ENCODE data around the gene CHTF18.
"Not testable (repeated sequence)": the region's sequence is repeated elsewhere in the genome, so short reads cannot be mapped to it uniquely, and the experiment has no call there.

Gene CHTF18

DNA sequence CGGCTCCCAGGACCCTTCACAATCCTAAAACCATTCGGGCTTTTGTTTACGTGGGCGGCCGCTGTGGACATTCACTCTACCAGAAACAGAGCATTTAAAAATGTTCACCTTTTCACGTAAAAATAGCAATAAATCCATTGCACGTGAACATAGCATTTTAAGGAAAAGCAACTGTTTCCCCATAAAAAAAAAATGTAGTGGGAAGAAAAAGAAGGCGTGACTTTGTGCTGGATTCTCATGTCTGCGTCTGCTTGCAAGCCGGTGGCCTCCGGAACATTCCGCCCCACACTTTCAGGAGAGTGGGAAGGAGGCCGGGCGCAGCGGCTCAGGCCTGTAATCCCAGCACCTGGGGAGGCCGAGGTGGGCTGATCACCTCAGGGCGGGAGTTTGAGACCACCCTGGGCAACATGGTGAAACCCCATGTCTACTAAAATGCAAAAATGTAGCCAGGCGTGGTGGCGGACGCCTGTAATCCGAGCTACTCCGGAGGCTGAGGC is 25.5 kb downstream of the CHTF18 start:
- DNase-seq, result no peak

GRCh38 chr16:814974-815373 is 26.6 kb downstream of the CHTF18 start:
- DNase-seq, result no peak

DNA sequence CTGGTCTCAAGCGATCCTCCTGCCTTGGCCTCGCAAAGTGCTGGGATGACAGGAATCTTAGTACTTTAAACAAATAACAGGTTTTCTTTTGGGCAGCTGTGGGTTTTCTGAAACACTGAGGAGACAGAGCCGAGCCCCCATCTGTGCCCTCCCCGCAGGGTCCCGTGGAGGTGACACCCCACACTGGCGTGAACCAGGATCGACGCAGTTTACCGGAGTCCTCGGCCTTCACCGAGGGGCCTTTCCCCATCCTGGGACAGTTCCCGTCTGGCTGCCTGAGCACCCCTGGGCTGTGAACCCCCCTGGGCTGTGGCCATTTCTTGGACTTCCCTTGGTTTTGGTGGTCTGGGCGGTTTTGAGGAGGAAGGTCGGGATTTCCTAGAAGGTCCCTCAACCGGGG is 27.4 kb downstream of the CHTF18 start:
- no peak for DNase-seq

DNA sequence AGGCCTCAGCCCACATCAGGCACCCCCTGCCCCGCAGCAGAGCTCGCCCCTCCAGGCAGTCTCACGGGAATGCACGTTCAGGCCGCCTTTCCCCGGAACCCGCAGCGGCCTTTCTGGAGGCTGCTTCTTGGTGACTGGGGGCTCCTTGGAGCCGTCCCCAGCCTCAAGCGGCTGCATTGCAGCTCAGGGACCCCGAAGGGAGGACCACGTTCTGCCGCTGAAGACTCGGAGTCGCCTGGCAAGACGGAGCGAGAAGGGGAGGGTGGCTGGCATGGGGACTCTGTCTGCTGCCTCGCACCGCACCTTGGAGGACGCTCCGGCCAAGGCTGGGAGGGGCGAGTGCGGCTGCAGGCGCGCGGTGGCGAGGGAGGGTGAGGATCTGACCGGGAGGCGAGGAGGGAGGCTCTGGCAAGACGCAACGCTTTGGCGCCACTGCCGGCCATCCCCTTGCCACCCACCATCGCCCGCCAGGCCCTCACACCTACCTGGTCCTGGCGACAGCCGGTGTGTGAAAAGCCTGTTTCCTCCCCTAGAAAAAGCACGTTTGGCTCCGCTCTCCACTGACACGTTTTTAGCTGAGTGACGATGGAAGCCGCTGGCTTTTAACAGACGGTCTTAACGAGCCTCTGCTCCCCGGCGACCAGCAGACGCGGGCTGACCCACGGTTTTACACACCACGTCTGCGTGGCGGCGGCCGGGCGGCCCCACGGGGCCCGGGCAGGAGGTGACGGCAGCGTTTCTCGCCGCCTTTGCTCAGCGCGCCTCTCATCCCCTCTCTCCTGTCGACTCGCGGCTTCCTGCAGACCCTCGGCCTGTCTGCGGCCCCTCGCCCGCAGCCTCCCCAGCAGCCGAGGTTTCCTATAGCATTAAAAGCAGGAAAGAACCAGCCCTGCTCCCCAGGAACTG is 28.8 kb downstream of the CHTF18 start:
- no peak for DNase-seq

DNA sequence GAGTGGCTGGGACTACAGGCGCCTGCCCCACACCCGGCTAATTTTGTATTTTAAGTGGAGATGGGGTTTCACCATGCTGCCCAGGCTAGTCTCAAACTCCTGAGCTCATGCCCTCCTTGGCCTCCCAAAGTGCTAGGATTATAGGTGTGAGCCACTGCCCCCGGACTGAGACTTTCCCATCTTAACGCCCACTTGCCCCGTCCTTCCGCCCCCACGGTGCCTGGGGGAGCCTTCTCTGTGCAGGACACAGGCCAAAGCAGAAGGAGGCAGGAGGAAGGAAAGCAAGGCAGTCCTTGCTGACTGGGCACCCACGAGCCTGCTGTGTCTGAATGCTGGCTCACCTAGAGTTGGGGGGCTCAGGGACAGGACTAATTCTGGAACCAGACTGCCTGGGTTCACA is 29.7 kb downstream of the CHTF18 start:
- DNase-seq, result no peak

GRCh38 chr16:818592-818991 is 30.2 kb downstream of the CHTF18 start:
- DNase-seq, result no peak

- DNase-seq, result no peak
These were observed 31.1 kb downstream of the CHTF18 start for GRCh38 chr16:819336-820043.

GRCh38 chr16:820044-820408 is 31.6 kb downstream of the CHTF18 start:
- not testable (repeated sequence) for DNase-seq

- no peak for DNase-seq
These were observed 32.3 kb downstream of the CHTF18 start for GRCh38 chr16:820748-821147.

DNA sequence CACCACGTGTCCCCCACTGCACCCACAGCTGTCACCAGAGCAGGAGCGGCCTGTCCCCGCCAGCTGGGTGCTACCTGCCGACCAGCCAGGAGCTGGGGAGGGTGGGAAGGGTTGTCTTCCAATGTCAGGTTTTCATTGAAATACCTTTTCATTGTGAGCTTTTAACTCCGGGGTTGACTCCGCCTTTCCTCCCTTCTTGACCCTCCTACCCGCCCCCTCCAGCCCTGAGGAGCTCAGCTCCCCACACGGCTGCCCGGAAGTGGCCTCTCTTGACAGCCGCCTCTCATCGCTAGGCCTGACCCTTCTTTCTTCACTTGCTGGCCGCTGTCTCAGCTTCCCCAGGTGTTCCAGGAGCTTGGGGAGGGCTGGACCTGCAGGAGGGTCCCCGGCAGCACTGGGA is 33.3 kb downstream of the CHTF18 start:
- DNase-seq, result no peak

DNA sequence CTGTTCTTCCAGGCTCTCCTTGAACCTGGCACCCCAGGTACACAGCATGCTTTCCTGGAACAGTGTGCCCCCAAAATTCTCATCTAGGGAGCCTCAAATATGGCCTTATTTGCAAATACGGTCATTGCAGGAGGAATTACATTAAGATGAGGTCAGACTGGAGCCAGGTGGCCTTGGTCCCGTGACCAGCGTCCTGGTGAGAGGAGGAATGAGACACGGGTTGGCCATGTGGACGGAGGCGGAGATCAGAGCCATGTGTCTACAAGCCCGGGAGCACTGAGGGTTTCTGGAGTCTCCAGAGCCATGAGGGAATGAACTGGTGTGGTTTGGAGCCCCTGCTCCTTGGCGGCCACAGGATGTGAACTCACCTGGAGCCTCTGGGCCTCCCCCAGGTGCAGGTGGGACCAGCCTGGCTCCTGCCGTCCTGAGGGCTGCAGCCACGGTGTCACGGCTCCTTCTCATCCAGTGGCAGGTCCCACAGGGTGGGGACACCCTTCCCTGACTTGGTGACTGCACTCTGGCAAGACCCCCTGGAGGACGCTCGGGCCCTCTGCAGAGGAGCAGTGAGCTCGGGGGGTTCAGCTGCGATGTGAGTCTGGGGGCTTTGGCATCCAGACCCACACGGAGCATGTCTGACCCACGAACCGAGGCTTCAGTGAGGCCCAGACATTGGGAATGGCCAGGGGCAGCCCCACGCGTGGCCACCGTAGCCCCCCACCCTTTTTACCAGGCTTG is 33.9 kb downstream of the CHTF18 start:
- DNase-seq, result no peak

- no peak for DNase-seq
These were observed 34.5 kb downstream of the CHTF18 start for GRCh38 chr16:822909-823297.

- DNase-seq, result no peak
These were observed 35.8 kb downstream of the CHTF18 start for GRCh38 chr16:824194-824593.

- no peak for DNase-seq
These were observed 36.2 kb downstream of the CHTF18 start for GRCh38 chr16:824601-825000.

- DNase-seq, result no peak
These were observed 37.1 kb downstream of the CHTF18 start for GRCh38 chr16:825341-826061.

DNA sequence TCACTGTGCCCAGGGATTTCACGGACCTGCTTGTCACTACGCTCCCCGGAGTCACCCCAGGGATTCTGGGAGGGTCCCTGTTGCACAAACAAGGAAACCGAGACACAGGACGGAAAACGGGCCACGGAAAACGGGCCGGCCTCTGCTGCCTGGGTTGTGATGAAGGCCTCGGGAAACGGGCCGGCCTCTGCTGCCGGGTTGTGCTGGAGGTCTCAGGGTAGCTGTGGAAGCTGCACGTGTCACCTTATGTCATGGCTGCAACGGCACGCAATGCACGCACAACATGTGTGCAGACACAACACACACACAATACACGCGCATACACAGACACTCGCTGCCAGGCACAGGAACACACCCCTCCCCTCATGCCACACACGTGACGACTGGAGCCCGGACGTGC is 39.1 kb downstream of the CHTF18 start:
- no peak for DNase-seq

GRCh38 chr16:828891-829290 is 40.5 kb downstream of the CHTF18 start:
- DNase-seq, result no peak

DNA sequence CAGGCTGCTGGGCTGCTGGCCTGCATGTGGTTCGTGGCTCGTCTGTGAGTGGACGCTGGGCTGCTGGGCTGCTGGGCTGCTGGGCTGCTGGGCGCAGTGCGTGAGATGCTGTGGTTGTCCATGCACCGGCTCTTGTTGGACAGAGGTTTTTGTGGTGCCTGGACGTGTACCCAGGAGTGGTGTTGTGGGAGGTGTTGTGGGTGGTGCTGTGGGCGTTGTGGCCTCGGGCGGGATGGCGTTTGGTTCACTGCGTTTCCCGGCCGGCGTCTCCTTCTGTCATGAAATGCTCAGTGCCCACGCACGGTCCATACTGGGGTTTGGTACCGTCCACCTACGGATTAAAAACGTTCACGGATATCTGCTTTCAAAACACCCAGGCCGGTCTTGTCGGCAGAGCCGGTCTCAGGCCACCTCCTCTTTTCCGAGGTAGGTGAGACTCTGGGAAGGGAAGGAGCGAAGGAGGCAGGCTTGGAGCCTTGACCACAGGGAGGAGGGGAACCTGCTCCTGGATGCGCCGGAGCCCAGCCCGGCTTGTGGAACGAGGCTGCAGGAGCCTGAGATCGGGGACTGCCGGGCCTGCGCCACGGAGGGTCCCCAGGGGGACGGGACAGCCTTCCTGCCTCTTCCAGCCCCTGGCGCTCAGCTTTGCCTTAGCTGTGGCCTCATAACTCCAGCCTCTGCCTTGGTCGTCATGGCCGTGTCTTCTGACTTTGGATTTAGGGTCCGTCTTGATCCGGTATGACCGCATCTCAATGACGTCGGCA is 41.9 kb downstream of the CHTF18 start:
- no peak for DNase-seq

GRCh38 chr16:830871-831570 is 42.6 kb downstream of the CHTF18 start:
- DNase-seq, result no peak

DNA sequence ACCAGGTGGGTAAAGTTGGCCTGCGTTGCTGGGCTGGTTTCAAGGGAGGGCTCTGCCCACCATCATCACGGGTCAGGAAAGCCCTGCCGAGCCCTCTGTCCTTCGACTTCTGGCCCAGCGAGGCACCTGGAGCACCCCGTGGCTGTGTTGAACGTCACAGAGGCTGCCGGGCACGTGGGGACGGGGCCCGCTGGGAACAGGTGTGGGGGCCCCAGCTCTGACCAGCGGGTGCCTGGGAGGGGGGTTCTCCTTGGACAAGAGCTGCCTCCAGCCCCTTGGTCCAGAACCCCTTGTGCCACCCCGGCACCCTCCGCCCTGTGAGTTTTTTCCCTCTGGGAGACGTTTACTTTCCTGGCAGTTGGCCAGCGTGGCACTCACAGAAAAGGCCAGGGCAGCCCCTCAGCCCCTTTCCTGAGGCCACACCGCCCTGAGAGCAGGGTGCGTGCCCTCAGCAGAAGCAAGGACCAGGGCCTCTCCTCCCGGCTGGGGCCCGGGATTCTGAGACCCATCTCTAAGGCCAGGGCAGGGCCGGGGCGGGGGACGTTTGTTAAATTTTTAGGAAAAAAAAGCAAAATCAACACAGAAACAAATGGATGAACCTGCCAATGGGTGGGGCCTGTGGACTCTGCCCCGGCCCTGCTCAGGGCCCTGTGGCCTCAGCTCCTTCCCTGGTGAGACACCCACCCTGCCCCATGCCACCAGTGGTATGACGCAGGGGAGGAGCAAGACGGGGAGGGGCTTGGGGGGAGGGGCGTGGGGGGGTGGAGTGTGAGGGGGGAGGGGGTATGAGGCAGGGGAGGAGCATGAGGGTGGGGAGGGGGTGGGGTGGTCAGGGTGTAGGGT is 43.4 kb downstream of the CHTF18 start:
- DNase-seq, result no peak

All from NCI-H1436 treated with DMSO at 0.1 percent for 48 hours (cell line).